ENCODE measurements around the gene NDUFS3.

The NDUFS3 gene

GRCh38 chr11:47592251-47592650 is 13.4 kb downstream of the NDUFS3 start:
- DNase-seq: no peak

GRCh38 chr11:47592970-47593369 is 14.1 kb downstream of the NDUFS3 start:
- DNase-seq: no peak

GRCh38 chr11:47593492-47593933 is 14.6 kb downstream of the NDUFS3 start:
- DNase-seq: no peak

- peak; percentile 20 for DNase-seq
Measured at GRCh38 chr11:47593934-47594855, 15.3 kb downstream of the NDUFS3 start, which contains the start of gene C1QTNF4. C1QTNF4 (minus strand) TSS chr11:47594411; CDS start chr11:47590810, 3,601 bp downstream.

GRCh38 chr11:47595029-47595428 is 16.2 kb downstream of the NDUFS3 start:
- no peak for DNase-seq

- no peak for DNase-seq
Measured at GRCh38 chr11:47595967-47596366, 17.1 kb downstream of the NDUFS3 start.

- DNase-seq: no peak
Measured at GRCh38 chr11:47599902-47600301, 21.0 kb downstream of the NDUFS3 start.

GRCh38 chr11:47603295-47603694 is 24.4 kb downstream of the NDUFS3 start:
- no peak for DNase-seq

- no peak for DNase-seq
Measured at GRCh38 chr11:47605921-47606320, 27.0 kb downstream of the NDUFS3 start.

- no peak for DNase-seq
Measured at GRCh38 chr11:47606731-47607130, 27.9 kb downstream of the NDUFS3 start.

- no peak for DNase-seq
Measured at GRCh38 chr11:47607380-47607779, 28.5 kb downstream of the NDUFS3 start.

- no peak for DNase-seq
Measured at GRCh38 chr11:47609675-47610074, 30.8 kb downstream of the NDUFS3 start.

GRCh38 chr11:47611348-47611794 is 32.5 kb downstream of the NDUFS3 start:
- no peak for DNase-seq

GRCh38 chr11:47615249-47615648 is 36.4 kb downstream of the NDUFS3 start:
- no peak for DNase-seq

GRCh38 chr11:47616726-47617416 is 38.0 kb downstream of the NDUFS3 start:
- DNase-seq: peak; percentile 37

GRCh38 chr11:47617417-47617809 is 38.5 kb downstream of the NDUFS3 start:
- DNase-seq: no peak

GRCh38 chr11:47620836-47621378 is 42.0 kb downstream of the NDUFS3 start:
- DNase-seq: no peak

GRCh38 chr11:47626234-47626633 is 47.4 kb downstream of the NDUFS3 start:
- DNase-seq: no peak

- DNase-seq: no peak
Measured at GRCh38 chr11:47628026-47628425, 49.2 kb downstream of the NDUFS3 start.

- DNase-seq: no peak
Measured at GRCh38 chr11:47631473-47631872, 52.6 kb downstream of the NDUFS3 start.
